ENCODE results near the gene CCDC136.

The CCDC136 gene

GRCh38 chr7:128807191-128807590 is 15.4 kb downstream of the CCDC136 start:
- no peak for DNase-seq

DNA sequence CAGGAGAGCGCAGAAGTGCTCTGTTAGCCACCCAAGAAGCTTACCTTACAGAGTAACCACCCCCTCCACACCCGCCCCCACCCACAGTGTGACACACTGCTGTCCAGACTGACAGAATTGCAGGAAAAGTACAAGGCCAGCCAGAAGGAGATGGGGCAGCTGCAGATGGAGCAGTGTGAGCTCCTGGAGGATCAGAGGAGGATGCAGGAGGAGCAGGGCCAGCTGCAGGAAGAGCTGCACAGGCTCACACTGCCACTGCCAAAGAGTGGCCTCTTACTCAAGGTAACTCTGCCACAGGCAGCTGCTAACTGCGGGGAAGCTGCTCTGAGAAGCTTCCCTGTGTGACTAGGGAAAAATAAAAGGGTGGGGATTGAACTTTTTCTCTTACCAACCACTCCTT is 17.6 kb downstream of the CCDC136 start:
- no peak for DNase-seq

- no peak for DNase-seq
Measured at GRCh38 chr7:128810473-128810872, 18.7 kb downstream of the CCDC136 start.

DNA sequence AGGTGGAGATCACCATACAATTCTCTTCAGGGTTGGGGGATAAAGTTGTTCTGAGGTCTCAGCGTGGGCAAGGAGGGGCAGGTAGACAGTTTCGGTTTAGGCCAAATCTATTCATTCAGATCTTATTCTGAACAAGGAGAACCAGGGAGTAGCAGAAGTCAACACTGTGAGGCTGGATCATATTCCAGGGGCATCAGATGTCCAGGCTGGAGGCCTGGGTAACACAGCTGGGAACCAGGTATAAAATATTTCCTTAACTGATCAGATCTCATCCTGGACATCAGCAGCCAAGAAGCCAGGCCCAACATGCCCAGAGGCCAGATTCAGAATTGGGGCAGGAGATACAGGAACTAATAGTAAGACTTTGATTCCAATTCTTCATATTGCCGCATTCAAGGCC is 19.2 kb downstream of the CCDC136 start:
- no peak for DNase-seq

- no peak for DNase-seq
Measured at GRCh38 chr7:128811631-128812430, 20.1 kb downstream of the CCDC136 start.

DNA sequence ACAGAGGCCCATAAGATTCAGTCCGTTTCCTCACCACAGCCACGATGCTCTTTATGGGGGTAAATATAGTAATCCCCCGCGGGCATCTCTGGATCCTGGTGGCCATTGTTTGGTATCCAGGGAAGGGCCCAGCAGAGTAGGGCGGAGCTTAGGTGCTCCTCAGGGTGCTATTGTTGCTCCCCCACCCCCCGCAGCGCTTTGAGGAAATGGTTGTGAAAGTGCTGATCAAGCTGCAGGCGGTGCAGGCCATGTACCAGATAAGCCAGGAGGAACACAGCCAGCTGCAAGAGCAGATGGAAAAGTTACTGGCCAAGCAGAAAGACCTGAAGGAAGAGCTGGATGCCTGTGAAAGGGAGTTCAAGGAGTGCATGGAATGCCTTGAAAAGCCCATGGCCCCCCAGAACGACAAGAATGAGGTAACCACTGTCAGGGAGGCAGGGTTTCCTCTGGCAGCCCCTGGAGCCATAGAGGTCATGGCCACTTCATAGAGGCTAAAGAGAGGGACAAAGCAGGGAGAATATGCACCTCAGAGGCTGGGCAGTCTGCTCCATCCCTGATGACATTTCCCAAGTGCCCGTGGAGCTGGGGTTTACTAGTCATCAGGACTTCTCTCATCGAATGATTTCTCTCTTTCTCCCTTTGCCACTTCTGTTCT is 20.9 kb downstream of the CCDC136 start:
- DNase-seq, result no peak

DNA sequence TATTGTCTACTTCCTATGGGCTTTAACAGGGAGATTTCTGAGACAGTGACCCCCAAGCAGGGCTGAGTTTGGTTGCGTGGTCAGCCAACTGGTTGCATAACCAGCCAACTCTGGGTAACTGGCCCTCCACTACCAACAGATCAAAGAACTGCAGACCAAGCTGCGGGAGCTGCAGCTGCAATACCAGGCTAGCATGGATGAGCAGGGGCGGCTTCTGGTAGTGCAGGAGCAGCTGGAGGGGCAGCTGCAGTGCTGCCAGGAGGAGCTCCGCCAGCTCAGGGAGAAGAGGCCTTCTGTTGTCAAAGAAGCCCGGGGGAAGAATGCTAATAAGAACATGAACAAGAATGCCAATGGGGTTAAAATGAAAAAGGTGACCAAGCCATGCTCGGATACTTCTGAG is 22.7 kb downstream of the CCDC136 start:
- no peak for DNase-seq

DNA sequence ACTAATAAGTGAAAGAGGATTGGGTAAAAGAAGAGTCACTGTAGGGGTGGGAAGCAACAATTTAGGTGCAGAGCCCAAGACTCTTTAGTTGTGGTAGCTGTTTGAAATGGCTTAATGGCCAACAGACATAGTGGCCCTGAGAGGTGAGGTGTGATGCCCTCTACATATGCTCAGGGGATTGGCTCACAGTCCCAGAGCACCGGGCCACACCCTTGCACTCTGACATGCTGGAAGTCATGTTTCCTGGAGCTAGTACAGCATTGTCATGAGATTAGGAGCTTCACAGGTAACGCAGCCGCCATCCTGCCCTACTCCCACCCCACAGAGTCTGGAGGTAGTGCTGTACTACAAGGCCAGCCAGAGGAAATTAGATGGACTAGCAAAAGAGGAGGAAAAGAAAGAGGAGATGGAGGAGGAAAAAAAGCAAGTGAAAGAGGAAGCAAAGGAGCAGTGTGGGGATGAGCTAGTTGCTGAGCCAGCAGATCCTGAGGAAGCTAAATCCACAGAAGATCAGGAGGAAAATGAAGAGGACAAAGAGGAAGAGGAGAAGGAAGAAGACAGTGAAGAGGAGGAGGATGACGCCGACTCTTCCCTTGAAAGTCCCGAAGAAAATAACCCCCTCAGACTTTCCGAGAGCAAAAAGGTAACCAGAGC is 23.6 kb downstream of the CCDC136 start:
- no peak for DNase-seq

DNA sequence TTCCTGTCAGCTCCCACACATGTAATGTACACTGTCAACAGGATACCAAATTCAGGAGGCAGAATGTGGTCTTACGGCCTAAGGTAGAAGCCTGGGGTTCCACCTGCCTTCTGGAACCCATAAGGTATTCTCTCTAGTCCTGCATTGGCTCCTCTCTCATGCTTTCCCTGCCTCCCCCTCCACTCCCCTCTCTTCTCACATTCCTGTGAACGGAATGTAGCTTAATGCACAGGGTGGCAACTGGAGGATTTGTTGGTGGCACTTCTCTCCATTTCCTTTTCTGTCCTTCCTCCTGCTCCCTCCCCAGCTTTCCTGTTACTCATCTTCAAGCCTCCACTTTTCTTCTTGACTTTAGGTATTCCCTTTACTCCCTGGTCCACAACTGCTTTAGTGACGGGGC is 26.9 kb downstream of the CCDC136 start:
- DNase-seq, result no peak

DNA sequence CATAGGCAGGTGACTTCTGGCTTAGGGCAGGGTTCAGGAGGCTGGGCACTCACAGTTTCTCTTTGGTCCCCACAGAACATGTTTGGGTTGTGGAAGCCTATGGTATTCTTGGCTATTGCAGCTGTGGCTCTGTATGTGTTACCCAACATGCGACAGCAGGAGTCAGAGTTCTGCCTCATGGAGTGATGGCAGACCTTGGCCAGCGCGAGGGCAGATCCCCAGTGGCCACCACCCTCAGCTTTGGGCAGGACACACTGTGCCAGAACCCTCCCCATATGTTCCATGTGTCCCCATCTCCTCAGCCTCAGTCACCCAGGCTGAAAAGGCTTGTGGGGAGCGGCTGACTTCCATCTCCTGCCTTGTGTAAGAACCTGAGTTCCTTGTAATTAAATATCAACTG is 30.0 kb downstream of the CCDC136 start:
- no peak for DNase-seq

GRCh38 chr7:128826512-128826911 is 34.7 kb downstream of the CCDC136 start:
- no peak for DNase-seq

DNA sequence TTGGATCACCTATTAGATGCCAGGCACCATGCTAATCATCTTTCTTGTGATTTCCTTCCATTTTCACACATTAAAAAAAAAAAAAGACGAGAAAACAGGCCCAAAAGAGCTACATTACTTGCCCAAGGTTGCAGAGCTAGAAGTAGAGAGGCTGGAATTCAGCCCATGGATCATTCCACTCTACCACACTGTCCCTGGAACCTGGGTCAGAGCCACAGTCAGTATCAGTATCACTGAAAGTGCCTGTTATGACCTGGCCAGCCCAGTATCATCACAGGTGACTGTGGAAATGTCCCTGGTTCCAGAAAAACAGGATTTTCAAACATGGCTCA is 35.1 kb downstream of the CCDC136 start:
- no peak for DNase-seq

DNA sequence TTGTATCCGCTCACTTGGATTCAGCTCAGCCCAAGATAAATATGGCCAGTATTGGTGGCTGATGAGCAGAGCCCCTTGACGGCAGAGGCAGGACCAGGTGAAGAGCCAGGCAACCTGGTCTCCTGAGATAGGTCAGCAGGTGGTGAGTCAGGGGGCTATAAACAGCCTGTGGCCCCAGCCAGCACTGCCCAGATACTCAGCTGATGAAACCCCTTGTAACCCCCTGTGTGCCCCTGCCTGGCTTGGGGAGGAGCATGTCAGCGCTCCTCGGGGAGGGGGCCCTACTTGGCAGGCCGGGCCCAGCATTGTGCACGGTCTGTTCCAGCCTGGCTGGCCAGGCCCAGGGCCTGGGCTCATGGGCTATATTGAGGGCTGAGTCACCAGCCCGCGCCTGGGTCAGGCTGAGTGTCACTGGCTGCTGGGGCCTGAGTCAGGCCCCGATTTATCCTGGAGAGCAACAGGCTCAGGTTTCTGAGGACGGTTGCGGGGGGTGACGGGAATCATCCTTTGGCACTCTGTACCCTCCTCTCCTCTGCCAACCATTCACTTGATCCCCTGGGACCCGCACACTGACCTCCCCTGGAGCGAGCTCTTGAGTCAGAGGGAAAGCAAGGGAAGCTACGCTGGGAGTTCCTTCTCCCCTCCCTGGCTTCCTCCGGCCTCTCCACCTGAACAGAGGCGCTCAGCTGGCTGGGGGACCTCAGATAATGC is 35.6 kb downstream of the CCDC136 start:
- DNase-seq, result no peak

DNA sequence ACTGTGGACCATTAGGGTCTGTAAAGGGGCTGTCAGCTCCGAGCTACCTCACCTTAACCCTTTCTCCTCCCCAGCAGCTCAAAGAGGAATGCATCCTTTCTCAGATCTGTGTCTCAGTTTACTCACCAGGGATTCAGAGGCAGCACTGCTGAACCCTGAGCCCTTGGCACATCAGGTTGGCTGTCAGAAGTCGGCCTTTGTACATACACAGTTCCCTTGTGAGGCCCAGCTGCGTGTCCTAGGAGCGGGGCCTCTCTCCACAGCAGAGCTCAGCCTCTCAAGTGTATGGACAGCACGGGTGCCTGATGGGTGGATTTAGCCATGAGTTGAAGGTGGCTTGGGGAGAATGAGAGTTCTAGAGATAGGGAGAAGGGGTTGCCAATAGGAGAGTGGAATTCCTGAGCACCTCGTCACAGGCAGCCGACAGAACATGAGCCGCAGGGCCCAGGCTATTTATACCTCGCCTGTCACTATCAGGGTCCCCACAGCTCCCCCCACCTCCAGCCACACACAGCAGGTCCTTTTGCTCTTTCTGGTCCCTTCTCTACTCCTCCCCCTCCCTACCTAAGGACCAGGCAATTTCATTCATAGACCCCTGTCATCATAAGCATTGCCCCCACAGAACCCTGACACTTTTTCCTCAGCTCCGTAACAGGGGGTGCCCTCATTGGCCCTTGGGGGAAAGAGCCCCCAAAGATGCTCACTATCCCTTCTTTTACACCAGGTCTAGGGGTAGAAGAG is 36.4 kb downstream of the CCDC136 start:
- DNase-seq, result no peak

GRCh38 chr7:128829391-128830166 is 37.8 kb downstream of the CCDC136 start:
- DNase-seq, result no peak

DNA sequence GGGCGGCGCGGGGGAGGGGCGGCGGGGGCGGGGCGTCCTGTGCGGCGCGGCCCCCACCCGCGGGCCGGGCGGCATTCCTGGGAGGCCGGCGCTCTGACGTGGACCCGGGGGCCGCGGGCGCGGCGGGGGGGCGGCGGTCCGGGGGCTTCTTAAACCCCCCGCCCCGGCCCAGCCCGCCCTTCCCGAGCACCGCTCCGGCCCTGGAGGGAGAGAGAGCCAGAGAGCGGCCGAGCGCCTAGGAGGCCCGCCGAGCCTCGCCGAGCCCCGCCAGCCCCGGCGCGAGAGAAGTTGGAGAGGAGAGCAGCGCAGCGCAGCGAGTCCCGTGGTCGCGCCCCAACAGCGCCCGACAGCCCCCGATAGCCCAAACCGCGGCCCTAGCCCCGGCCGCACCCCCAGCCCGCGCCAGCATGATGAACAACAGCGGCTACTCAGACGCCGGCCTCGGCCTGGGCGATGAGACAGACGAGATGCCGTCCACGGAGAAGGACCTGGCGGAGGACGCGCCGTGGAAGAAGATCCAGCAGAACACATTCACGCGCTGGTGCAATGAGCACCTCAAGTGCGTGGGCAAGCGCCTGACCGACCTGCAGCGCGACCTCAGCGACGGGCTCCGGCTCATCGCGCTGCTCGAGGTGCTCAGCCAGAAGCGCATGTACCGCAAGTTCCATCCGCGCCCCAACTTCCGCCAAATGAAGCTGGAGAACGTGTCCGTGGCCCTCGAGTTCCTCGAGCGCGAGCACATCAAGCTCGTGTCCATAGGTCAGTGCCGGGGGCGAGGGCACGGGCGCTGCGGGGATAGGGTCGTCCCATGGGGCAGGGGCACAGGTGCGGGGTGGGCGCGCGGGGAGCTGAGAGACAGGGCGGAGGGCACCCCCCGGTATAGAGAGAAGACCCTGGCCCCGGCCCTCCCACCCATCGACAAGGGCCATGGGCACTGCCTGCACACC is 38.7 kb downstream of the CCDC136 start, which contains the start of gene FLNC:
Gene FLNC (plus strand): TSS at position 176 of the 947 bp plus-strand sequence. CDS start 232 bp downstream, at position 408.
- peak; percentile 19 for DNase-seq

- no peak for DNase-seq
Measured at GRCh38 chr7:128831178-128831993, 39.6 kb downstream of the CCDC136 start.

GRCh38 chr7:128831994-128832879 is 40.5 kb downstream of the CCDC136 start:
- DNase-seq, result no peak

DNA sequence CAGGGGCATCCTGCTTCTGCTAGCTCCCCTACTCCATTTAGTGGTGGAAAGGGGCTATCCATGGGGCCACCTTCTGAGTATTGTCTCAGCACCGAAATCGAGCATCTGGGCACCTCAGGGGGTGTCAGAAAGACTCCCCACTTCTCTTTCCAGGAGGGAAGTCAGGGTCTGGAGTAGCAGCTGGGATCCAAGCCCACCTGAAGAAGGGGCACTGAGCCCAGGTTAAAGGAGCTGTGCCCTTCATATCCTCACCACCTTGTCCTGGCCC is 41.0 kb downstream of the CCDC136 start:
- DNase-seq, result no peak

Data from T-helper 9 cell (primary cell).